IPS-NIHi11 (cell line): Measurements from ENCODE around the gene RNF166.

ENCODE experiments used
- DNase-seq: peaks from one replicate; pipeline ENCODE4 v3.0.0; 2012; ENCODE audit warnings: mixed read lengths, low spot score

The RNF166 gene

DNA sequence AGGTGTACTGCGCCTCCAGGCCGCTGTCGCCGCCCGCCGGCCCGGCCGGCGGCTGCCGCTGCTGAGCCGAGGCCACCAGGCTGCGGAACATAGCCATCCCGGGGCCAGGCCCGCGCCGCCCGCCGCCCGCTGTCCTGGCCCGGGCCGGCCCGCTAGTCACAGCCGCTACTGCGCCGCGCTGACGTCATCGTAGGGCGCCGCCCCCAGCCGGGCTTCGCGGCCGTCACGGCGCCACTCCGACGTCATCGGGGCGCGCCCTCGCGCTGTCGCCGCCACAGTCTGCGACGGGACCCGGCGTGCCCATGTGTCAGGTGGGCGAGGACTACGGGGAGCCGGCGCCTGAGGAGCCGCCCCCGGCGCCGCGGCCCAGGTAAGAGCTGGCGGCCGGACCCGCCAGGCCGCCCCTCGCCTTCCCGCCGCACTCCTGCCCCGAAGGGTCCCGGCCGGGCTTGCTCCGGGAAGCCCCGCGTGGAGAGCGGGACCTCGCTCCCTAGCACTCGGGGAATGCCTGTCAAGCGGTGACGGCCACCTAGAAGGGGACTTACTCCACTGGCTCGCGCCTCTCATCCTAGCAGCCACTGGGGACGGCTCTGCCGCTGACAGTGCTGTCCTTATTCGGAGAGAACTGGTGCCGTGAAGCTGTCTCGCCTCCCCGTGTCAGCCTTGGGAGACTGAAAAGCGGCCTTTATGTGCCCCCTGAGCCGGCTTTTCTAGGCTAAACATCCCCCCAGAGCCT lies at the start of gene RNF166, which contains the start of gene CTU2:
RNF166 (minus strand) TSS at position 180 of the 736 bp plus-strand sequence; CDS start at position 97, 83 bp downstream.
CTU2 (plus strand) TSS at position 275 of the 736 bp plus-strand sequence; CDS start at position 303, 28 bp downstream.
- peak; percentile 100 for DNase-seq

DNA sequence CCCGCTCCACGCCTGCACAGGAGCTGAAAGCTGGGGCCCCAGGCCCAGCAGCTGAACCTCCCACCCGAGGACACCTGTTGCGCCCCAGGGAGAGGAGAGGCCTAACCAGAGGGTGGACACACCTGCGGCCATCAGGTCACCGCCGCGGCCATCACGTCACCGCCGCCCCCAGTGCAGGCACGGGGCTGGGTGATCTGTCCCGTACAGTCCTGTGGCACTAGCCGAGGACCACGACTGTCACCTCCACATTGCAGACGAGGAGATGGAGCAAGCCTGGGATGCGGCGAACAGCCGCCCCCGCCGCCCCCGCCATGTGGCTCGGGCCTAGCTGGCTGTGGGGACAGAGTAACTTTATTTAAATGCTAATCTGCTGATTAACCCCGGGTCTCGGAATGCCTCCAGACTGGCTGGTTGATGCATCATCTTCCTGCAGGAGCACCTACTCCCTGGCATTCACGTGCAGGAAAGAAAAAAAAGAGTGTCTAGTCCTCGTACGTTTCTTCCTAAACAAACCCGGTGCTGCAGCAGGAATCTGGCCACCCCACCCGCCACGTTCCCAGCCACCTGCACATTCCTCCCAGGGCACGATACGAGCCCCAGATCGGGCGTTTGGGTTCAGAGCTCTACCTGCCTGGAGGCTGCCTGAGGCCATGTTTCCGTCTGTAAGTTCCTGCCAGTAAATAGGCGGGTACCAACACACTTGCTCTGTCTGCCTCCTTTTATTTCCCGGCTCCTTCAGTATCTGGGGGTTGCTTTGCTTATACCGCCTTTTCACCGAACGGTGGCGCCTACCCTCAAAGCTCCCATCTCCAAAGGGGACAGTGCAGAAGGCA lies 48.9 kb upstream of the RNF166 start:
- peak; percentile 75 for DNase-seq

GRCh38 chr16:88754109-88754911 lies 48.1 kb upstream of the RNF166 start:
- no peak for DNase-seq

GRCh38 chr16:88753602-88754001 lies 47.4 kb upstream of the RNF166 start:
- no peak for DNase-seq

- DNase-seq = no peak
Measured at GRCh38 chr16:88753191-88753590, 47.0 kb upstream of the RNF166 start.

GRCh38 chr16:88752386-88753002 lies 46.3 kb upstream of the RNF166 start:
- DNase-seq = no peak

- no peak for DNase-seq
Measured at GRCh38 chr16:88750854-88751253, 44.6 kb upstream of the RNF166 start.

DNA sequence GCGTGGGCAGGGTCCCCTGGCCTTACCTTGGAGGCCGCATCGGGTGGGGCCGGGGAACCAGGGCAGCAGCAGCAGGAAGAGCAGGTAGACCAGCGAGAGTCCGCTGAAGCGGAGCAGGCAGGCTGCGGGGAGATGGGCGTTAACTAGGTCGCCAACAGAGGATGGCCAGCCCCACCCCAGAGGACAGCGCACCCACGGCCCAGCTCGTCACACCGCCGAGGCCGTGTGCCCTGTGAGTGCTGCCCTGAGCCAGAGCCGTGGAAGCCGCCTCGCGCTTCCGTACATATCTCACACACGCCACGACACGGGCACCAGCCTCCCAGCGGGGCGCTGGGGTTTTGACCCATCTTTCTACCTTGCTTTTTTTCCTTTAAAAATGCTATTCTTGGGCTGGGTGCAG lies 43.1 kb upstream of the RNF166 start:
- no peak for DNase-seq

- DNase-seq = no peak
Measured at GRCh38 chr16:88748364-88748763, 42.2 kb upstream of the RNF166 start.

GRCh38 chr16:88747588-88748301 lies 41.5 kb upstream of the RNF166 start:
- DNase-seq = peak; percentile 85

- DNase-seq = no peak
Measured at GRCh38 chr16:88746506-88746905, 40.3 kb upstream of the RNF166 start.

DNA sequence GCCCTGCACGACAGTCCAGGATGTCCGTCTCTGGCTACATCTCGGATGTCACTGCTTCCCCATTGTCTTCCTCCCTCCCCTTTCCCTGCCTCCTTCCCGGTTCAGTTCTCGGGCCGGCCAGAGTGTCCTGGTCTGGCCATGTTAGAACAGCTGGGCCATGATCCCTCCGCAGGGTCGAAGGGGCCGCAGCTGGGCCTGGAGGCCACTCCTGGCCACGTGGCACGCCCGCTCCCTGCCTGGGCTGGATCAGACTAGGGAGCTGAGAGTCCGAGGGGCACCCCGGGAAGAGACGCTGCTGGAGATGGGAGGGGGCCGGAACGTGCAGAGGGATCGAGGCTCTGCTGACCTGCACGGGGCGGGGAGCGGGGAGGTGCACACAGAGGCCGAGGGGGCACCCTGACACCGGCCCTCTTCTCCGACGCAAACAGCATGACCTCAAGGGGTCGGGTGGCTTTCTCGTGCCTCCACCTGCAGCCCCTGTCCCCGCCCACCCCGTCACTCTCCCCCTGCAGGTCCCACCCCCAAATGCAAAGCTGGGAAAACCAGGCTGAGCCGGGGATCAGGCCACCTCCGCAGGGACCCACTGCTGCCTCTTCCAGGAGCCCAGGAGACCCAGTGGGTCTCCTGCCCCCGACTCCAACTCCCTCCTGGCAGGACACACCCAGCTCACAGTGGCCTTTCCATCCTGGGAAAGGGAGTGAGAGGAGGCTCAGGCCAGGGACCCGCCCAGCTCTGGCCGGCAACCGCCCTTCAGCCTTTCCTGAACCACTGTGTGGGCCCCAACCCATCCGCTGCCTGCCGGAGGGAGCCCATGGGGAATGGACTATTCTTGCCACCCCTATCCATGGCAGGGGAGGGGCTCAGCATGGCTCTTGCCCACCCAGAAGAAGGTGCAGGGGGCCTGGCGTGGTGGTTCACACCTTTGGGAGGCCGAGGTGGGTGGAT lies 38.6 kb upstream of the RNF166 start:
- no peak for DNase-seq

DNA sequence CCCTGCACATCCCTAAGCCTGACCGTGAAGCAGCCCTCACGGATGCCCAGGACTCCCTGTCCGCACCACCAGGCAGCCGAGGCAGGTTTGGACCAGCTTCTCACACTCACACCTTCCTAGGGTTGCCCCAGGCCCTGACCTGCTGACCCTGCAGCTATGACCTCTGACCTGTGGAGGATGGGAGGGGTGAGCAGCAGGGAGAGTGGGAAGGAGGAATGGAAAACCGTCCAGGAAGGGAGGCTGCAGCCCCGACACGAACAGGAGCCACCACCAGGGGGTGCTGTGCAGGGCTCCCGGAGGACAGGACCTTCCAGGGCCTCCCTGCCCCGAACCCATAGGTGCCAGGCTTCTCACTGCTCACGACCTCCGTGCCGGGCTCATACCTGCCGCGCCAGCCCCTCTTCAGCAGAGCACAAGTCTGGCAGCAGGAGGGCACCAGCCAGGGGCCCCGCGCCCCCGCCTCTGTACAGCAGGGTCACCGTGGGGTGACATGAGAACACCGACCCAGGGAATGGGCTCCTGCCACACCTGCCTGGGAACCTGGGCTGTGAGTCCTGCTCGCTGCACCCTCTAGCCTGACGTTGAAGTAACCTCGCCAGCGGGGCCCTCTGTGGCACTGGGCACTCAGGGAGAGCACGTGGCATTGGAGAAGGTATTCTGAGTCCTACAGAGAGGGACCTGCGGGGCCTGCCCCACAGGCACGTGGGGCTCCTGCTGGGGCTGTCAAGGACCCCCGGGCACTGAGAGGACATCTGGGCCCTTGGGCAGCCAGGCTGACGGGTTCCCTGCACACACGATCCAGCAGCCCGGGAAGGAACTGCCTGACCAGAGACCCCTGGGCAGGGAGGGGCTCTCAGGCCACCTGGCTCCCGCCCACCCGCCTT lies 37.7 kb upstream of the RNF166 start:
- DNase-seq = peak; percentile 94

- DNase-seq = no peak
Measured at GRCh38 chr16:88742896-88743605, 36.8 kb upstream of the RNF166 start.

- no peak for DNase-seq
Measured at GRCh38 chr16:88741368-88741767, 35.2 kb upstream of the RNF166 start.

GRCh38 chr16:88740727-88741055 lies 34.5 kb upstream of the RNF166 start:
- DNase-seq = no peak

GRCh38 chr16:88739977-88740726 lies 33.9 kb upstream of the RNF166 start:
- no peak for DNase-seq
